ENCODE results near the gene IFFO2. TPM values are rescaled to one million over a fixed set of nuclear protein-coding genes. Genes with fewer than 3 reads are reported as not detected.

IFFO2 gene
- total RNA-seq, 5 donors from 2014 or later (not counting 1 experiment from before 2014, with no cell fraction given), result 36.0 to 76.2 (median 37.7) TPM

GRCh38 chr1:18927082-18927653 is 29.3 kb downstream of the IFFO2 start:
- Mint-ChIP-seq H3K4me1 (peaks cover 89 to 95% (median 93%) of the 10 kb centered on the region in 3 donors), H3K9me3 (no peaks in the 10 kb centered on the region), H3K4me3 (peak overlapping the region; percentile 79 to 87 (median 85)), H3K36me3 (peaks cover 9% of the 10 kb centered on the region), H3K27me3 (no peaks in the 10 kb centered on the region), H3K27ac (peak overlapping the region; percentile 97 to 98)
- ChIA-PET POLR2A (interaction anchor here (0.5 to 1.5 kb wide), 8 partner anchors 10 to 257 kb away, joined by 3 to 13 read pairs (median 6); no protein-coding TSS in a partner anchor), CTCF (interaction anchor here (0.6 to 3.1 kb wide), 10 partner anchors 8 to 132 kb away, joined by 3 to 21 read pairs (median 7); partner anchors contain the start of gene IFFO2 (in 1 of the 2))
- DNase-seq (peak in 8 of 35 experiments; percentile 22 to 59 (median 34)), ATAC-seq (replicated peaks in 1 of 4) (peak; percentile 37 to 42 (median 40))
- Histone ChIP-seq H3K4me3 (ENCODE audit: control insufficient read depth in 1 of 2, extremely low read depth in 1 of 2, low read length in 1 of 2) (peak overlapping the region; percentile 43 to 64), H3K27me3 (replicated peaks in 1 of 2; ENCODE audit: control insufficient read depth in 2 of 2, extremely low read depth in 1 of 2, insufficient read depth in 2 of 2, low read length in 1 of 2) (no peaks in the 10 kb centered on the region), H3K36me3 (ENCODE audit: control insufficient read depth in 2 of 2, extremely low read depth in 1 of 2, insufficient read depth in 1 of 2, low read length in 1 of 2) (peaks cover 0 to 2% of the 10 kb centered on the region in 2 donors), H3K9me3 (no peaks in the 10 kb centered on the region), H3K27ac (ENCODE audit: low read length) (peak overlapping the region; percentile 90), H3K4me1 (ENCODE audit: control insufficient read depth in 1 of 2, extremely low read depth in 1 of 2, insufficient read depth in 2 of 2, low read length in 2 of 2) (peaks cover 38 to 99% of the 10 kb centered on the region in 2 experiments)
- 1% methylated on average over 16 of the region's 16 CpGs for WGBS (ENCODE audit: insufficient coverage)

GRCh38 chr1:18926315-18927081 is 30.0 kb downstream of the IFFO2 start:
- WGBS (ENCODE audit: insufficient coverage), result 1% methylated on average over 8 of the region's 13 CpGs
- peaks cover 82 to 93% (median 92%) of the 10 kb centered on the region in 3 donors for H3K4me1 Mint-ChIP-seq
- ATAC-seq (replicated peaks in 1 of 4) (peak; percentile 76 to 84 (median 83)), DNase-seq (peak; percentile 60 to 88 (median 74))
- H3K4me1 ChIP-seq (ENCODE audit: control insufficient read depth in 1 of 2, extremely low read depth in 1 of 2, insufficient read depth in 2 of 2, low read length in 2 of 2), result peaks cover 38 to 99% of the 10 kb centered on the region in 2 experiments
- peak overlapping the region; percentile 90 for H3K27ac ChIP-seq (ENCODE audit: low read length)
- no peaks in the 10 kb centered on the region for H3K27me3 ChIP-seq (replicated peaks in 1 of 2; ENCODE audit: control insufficient read depth in 2 of 2, extremely low read depth in 1 of 2, insufficient read depth in 2 of 2, low read length in 1 of 2)
- no peaks in the 10 kb centered on the region for H3K9me3 ChIP-seq
- peak overlapping the region; percentile 97 to 98 for H3K27ac Mint-ChIP-seq
- H3K36me3 Mint-ChIP-seq, result peaks cover 7% of the 10 kb centered on the region
- peak overlapping the region; percentile 79 to 87 (median 85) for H3K4me3 Mint-ChIP-seq
- ChIA-PET POLR2A (interaction anchor here (0.6 to 1.5 kb wide), 6 partner anchors 22 to 32 kb away, joined by 3 to 13 read pairs (median 6); no protein-coding TSS in a partner anchor), CTCF (interaction anchor here (0.5 to 3.1 kb wide), 12 partner anchors 9 to 169 kb away, joined by 3 to 21 read pairs (median 6); partner anchors contain the start of gene IFFO2 (in 1 of the 2))
- H3K9me3 Mint-ChIP-seq, result no peaks in the 10 kb centered on the region
- H3K4me3 ChIP-seq (ENCODE audit: control insufficient read depth in 1 of 2, extremely low read depth in 1 of 2, low read length in 1 of 2), result peak overlapping the region; percentile 43 to 64
- no peaks in the 10 kb centered on the region for H3K27me3 Mint-ChIP-seq
- H3K36me3 ChIP-seq (ENCODE audit: control insufficient read depth in 2 of 2, extremely low read depth in 1 of 2, insufficient read depth in 1 of 2, low read length in 1 of 2), result peaks cover 0 to 2% of the 10 kb centered on the region in 2 donors

GRCh38 chr1:18925279-18925678 is 31.2 kb downstream of the IFFO2 start:
- Mint-ChIP-seq H3K27me3 (no peaks in the 10 kb centered on the region), H3K4me3 (peak overlapping the region; percentile 13 to 67 (median 58)), H3K4me1 (peaks cover 70 to 84% (median 83%) of the 10 kb centered on the region in 3 donors), H3K27ac (peak overlapping the region; percentile 84 to 89), H3K9me3 (no peaks in the 10 kb centered on the region), H3K36me3 (peaks cover 5% of the 10 kb centered on the region)
- no peak for DNase-seq
- over 99% methylated on average over 9 of the region's 9 CpGs for WGBS (ENCODE audit: insufficient coverage)
- H3K9me3 ChIP-seq, result no peaks in the 10 kb centered on the region
- H3K27me3 ChIP-seq (replicated peaks in 1 of 2; ENCODE audit: control insufficient read depth in 2 of 2, extremely low read depth in 1 of 2, insufficient read depth in 2 of 2, low read length in 1 of 2), result no peaks in the 10 kb centered on the region
- ChIA-PET POLR2A (no interaction called here), CTCF (interaction anchor here in 1 of 2 donors (1.3 kb wide), 1 partner anchor 48 kb away, joined by 4 read pairs; no protein-coding TSS in a partner anchor)
- no peak for ATAC-seq (replicated peaks in 1 of 4)
- H3K4me3 ChIP-seq (ENCODE audit: control insufficient read depth in 1 of 2, extremely low read depth in 1 of 2, low read length in 1 of 2), result no peak overlapping the region
- peaks cover 0 to 11% of the 10 kb centered on the region in 2 donors for H3K36me3 ChIP-seq (ENCODE audit: control insufficient read depth in 2 of 2, extremely low read depth in 1 of 2, insufficient read depth in 1 of 2, low read length in 1 of 2)
- no peak overlapping the region for H3K27ac ChIP-seq (ENCODE audit: low read length)
- H3K4me1 ChIP-seq (ENCODE audit: control insufficient read depth in 1 of 2, extremely low read depth in 1 of 2, insufficient read depth in 2 of 2, low read length in 2 of 2), result peaks cover 38 to 92% of the 10 kb centered on the region in 2 experiments

DNA sequence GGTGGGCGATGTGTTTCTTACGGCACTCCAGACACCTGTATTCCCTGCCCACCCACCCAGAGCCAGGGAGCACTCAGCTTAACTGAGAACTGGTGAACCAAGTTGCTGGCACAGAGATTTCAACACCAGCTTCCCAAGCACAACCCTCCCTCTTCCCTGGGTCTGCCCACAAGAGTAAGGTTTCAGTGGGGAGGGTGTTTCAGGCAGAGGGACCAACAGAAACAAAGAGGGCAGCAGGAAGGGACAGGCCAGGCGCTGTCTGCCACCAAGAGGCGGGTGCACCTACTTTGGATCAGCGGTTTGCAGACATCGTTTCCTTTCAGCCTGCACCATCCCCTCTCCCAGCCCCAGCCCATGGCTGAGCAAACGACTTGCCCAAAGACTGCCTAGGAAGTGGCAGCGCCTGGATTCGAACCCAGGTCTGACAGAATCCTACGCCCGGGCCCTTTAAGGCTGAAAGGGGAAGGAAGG is 32.2 kb downstream of the IFFO2 start:
- H3K4me3 ChIP-seq (ENCODE audit: control insufficient read depth in 1 of 2, extremely low read depth in 1 of 2, low read length in 1 of 2), result no peak overlapping the region
- peaks cover 61 to 76% (median 73%) of the 10 kb centered on the region in 3 donors for H3K4me1 Mint-ChIP-seq
- H3K27me3 Mint-ChIP-seq, result no peaks in the 10 kb centered on the region
- no peaks in the 10 kb centered on the region for H3K27me3 ChIP-seq (replicated peaks in 1 of 2; ENCODE audit: control insufficient read depth in 2 of 2, extremely low read depth in 1 of 2, insufficient read depth in 2 of 2, low read length in 1 of 2)
- H3K9me3 Mint-ChIP-seq, result no peaks in the 10 kb centered on the region
- peak overlapping the region in 2 of 3 donors; percentile 13 to 67 for H3K4me3 Mint-ChIP-seq
- ChIA-PET CTCF (interaction anchor here (0.6 to 1.3 kb wide), 7 partner anchors 12 to 51 kb away, joined by 3 to 4 read pairs (median 4); no protein-coding TSS in a partner anchor), POLR2A (interaction anchor here in 1 of 2 donors (0.6 to 0.9 kb wide), 2 partner anchors 32 to 246 kb away, joined by 4 to 5 read pairs; partner anchors contain the start of gene IFFO2)
- H3K36me3 Mint-ChIP-seq, result peaks cover 5% of the 10 kb centered on the region
- whole genome bisulfite sequencing (ENCODE audit: insufficient coverage), result 53% methylated on average over 4 of the region's 11 CpGs
- H3K27ac Mint-ChIP-seq, result peak overlapping the region; percentile 83 to 84
- H3K27ac ChIP-seq (ENCODE audit: low read length), result peak overlapping the region; percentile 6
- H3K36me3 ChIP-seq (ENCODE audit: control insufficient read depth in 2 of 2, extremely low read depth in 1 of 2, insufficient read depth in 1 of 2, low read length in 1 of 2), result peaks cover 0 to 21% of the 10 kb centered on the region in 2 donors
- H3K9me3 ChIP-seq, result no peaks in the 10 kb centered on the region
- H3K4me1 ChIP-seq (ENCODE audit: control insufficient read depth in 1 of 2, extremely low read depth in 1 of 2, insufficient read depth in 2 of 2, low read length in 2 of 2), result peaks cover 38 to 81% of the 10 kb centered on the region in 2 experiments
- no peak for ATAC-seq (replicated peaks in 1 of 4)
- DNase-seq, result peak in 2 of 35 experiments; percentile 17 to 27

- H3K4me1 Mint-ChIP-seq, result peaks cover 57 to 71% (median 68%) of the 10 kb centered on the region in 3 donors
- Histone ChIP-seq H3K27ac (ENCODE audit: low read length) (peak overlapping the region; percentile 6), H3K4me1 (ENCODE audit: control insufficient read depth in 1 of 2, extremely low read depth in 1 of 2, insufficient read depth in 2 of 2, low read length in 2 of 2) (peaks cover 38 to 77% of the 10 kb centered on the region in 2 experiments), H3K9me3 (no peaks in the 10 kb centered on the region), H3K4me3 (ENCODE audit: control insufficient read depth in 1 of 2, extremely low read depth in 1 of 2, low read length in 1 of 2) (no peak overlapping the region), H3K36me3 (ENCODE audit: control insufficient read depth in 2 of 2, extremely low read depth in 1 of 2, insufficient read depth in 1 of 2, low read length in 1 of 2) (peaks cover 0 to 26% of the 10 kb centered on the region in 2 donors), H3K27me3 (replicated peaks in 1 of 2; ENCODE audit: control insufficient read depth in 2 of 2, extremely low read depth in 1 of 2, insufficient read depth in 2 of 2, low read length in 1 of 2) (no peaks in the 10 kb centered on the region)
- H3K4me3 Mint-ChIP-seq, result peak overlapping the region; percentile 28 to 67 (median 53)
- CTCF ChIA-PET, result interaction anchor here (0.6 to 1.3 kb wide), 7 partner anchors 11 to 48 kb away, joined by 3 to 4 read pairs (median 3); no protein-coding TSS in a partner anchor
- DNase-seq (peak in 4 of 35 experiments; percentile 15 to 34 (median 18)), ATAC-seq (replicated peaks in 1 of 4) (no peak)
- no peaks in the 10 kb centered on the region for H3K9me3 Mint-ChIP-seq
- POLR2A ChIA-PET, result interaction anchor here (0.6 to 0.9 kb wide), 3 partner anchors 16 to 246 kb away, joined by 3 to 5 read pairs (median 4); partner anchors contain the start of gene IFFO2 (in 1 of the 2)
- peak overlapping the region; percentile 63 to 84 for H3K27ac Mint-ChIP-seq
- no peaks in the 10 kb centered on the region for H3K27me3 Mint-ChIP-seq
- 65% methylated on average over 11 of the region's 14 CpGs for WGBS (ENCODE audit: insufficient coverage)
- peaks cover 10% of the 10 kb centered on the region for H3K36me3 Mint-ChIP-seq
Measured at GRCh38 chr1:18923756-18924211, 32.7 kb downstream of the IFFO2 start.
